T-helper 1 cell (primary cell): Measurements from ENCODE around the gene TMEM250.

ENCODE experiments used
- DNase-seq, 5 donors: peaks; one replicate each; pipeline ENCODE4 v3.0.0-alpha.2; 2012 to 2020

The TMEM250 gene

GRCh38 chr9:136131629-136132511 lies 13.2 kb upstream of the TMEM250 start:
- DNase-seq = no peak

GRCh38 chr9:136129176-136129575 lies 10.5 kb upstream of the TMEM250 start:
- no peak for DNase-seq

DNA sequence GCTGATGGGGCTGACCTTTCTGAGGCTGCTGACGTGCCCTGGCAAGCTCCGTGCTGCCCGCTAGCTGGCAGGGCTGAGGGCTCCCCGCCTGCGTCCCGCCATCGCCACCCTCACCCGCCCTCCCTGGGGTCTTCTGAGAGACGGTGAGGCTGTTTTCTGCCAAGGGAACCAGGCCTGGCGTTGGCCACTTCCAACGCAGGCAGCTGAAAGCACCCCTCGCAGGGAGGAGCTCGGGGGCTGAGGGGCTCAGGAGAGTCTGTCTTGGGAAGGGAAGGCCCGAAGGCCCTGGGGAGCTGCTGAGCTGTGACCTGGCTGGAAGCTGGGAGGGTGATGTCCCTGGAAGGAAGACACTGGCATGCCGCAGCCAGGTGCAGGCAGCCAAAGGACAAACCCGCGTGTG lies 9.8 kb upstream of the TMEM250 start:
- no peak for DNase-seq

GRCh38 chr9:136127313-136127712 lies 8.6 kb upstream of the TMEM250 start:
- no peak for DNase-seq

DNA sequence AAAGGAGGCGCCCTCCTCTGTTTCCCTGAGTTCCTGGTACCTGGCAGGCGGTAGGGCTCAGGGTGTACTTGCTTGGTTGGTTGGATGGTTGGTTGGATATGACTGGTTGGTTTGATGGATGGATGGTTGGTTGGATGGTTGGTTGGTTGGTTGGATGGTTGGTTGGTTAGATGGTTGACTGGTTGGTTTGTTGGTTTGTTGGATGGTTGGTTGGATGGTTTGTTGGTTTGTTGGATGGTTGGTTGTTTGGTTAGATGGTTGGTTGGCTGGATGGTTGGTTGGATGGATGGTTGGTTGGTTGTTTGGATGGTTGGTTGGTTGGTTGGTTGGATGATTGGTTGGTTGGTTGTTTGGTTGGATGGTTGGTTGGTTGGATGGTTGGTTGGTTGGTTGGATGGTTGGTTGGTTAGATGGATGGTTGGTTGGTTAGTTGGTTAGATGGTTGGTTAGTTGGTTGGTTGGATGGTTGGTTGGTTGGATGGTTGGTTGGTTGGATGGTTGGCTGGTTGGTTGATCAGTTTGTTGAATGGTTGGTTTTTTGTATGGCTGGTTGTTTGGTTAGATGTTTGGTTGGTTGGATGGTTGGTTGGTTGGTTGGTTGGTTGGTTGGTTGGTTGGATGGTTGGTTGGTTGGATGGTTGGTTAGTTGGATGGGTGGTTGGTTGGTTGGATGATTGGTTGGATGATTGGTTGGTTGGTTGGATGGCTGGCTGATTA lies 6.5 kb upstream of the TMEM250 start:
- no peak for DNase-seq

- peak; percentile 49 to 70 (median 66) for DNase-seq
Measured at GRCh38 chr9:136122425-136123383, 4.0 kb upstream of the TMEM250 start.

- no peak for DNase-seq
Measured at GRCh38 chr9:136121801-136122200, 3.1 kb upstream of the TMEM250 start.

- no peak for DNase-seq
Measured at GRCh38 chr9:136120438-136120844, 1.8 kb upstream of the TMEM250 start.

GRCh38 chr9:136119883-136120393 lies 1.3 kb upstream of the TMEM250 start:
- DNase-seq = no peak

DNA sequence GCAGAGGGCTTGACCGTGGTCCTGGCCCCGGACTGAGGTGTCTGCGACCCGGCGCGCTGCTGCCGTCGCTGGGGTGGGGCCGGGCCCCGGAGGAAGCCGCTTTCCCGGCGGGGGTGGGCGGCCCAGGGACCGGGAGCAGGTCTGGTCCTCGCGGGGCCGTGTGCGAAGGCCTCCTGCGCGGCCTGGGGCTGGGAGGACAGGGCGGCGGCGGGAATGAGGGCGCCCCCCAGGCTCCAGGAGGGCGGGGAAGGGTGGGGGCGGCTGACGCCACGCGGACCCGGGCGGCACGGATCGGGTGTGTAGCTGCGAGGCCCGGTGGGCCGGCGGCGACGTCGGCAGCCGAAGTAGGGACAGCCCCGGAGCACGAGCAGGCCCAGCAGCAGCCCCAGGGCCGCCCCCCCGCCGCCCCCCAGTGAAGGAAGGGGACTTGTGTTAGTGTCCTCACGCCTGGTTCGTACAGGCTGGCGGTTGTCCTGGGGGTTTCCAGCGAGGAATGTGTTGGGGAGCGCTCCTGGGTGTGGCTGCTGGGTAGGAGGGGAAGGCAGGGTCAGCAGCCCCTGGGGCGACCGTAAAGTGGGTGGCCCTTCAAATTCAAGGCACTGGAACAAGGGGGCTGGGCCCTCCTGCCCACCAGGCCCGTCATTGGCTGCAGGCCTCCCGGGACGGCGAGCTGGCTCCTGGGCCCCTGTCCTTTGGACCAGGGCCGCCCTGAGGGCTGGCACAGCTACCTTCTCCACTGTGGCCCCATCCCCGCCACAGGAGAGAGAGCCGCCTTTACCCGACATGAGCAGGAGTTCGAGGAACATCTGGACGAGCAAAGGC lies 597 bp upstream of the TMEM250 start:
- DNase-seq = no peak

- no peak for DNase-seq
Measured at GRCh38 chr9:136117916-136118319, 757 bp downstream of the TMEM250 start.

DNA sequence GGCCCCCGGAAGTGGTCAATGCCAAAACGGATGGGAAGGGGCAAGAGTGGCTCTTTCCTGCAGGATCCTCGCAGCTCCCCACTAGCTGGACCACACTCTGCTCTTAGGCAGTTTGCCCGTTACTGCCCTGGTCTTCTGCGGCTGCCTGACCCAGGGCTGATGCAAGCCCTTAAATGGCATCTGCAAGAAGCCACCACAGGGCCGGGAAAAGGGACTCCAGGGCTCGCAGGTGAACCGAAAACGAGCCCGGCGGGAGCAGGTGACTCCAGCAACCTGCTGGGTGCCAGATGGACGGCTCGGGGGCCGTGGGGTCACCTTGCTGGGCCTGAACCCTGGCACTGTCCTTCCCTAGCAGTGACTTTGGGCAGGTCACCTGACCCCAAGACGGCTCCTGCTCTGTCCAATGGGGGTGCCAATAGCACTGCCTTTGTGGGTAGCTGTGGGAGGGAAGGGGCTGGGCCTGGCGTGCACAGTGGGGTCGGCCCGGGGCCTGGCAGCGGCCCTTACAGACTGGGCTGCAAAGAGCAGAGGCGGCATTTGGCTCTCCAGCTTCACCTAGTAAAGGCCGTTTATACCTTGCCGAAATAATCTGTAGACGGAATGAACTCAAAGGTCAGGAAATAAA lies 1.3 kb downstream of the TMEM250 start:
- peak in 1 of 5 donors; percentile 56 for DNase-seq

- DNase-seq = no peak
Measured at GRCh38 chr9:136116360-136117098, 2.1 kb downstream of the TMEM250 start.

GRCh38 chr9:136115641-136116359 lies 2.9 kb downstream of the TMEM250 start:
- DNase-seq = no peak

DNA sequence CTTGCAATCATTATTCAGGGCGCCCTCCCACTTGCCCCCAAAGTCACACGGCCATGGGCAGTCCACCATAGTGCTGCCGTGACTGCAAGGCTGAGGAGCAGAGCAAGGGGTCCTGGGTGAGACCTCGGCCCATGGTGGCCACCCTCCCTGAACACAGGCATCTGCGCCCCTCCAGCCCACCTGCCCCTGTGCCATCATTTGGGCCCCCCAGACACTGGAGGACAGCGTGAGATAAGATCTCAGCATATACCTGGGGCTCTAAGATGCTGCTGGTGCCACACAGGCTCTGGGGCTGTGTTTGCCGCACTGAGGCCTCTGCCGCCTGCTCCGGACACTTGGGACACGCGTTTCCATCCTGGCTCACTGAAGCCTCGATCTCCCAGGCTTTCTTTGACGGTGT lies 3.5 kb downstream of the TMEM250 start:
- no peak for DNase-seq

DNA sequence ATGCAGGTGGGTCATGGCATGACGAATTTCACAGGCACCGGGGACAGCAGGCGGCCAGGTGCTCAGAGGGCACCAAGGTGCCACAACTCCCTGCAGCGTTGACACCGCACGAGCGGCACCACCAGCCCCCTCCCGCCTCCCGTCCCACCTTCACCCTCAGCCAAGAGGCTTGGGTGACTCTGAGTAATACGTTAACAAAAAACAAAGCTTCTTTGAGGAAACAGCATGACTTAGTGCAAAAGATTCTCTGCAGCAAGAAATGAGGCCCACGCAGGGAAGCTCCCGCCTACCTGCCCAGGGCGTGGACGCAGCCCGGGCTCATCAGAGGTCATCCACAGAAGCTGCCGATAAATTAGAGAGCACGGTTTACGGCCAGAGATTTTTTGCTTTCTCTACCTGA lies 4.1 kb downstream of the TMEM250 start:
- no peak for DNase-seq

- DNase-seq = no peak
Measured at GRCh38 chr9:136112541-136112940, 6.1 kb downstream of the TMEM250 start.

GRCh38 chr9:136111910-136112309 lies 6.8 kb downstream of the TMEM250 start:
- DNase-seq = no peak

DNA sequence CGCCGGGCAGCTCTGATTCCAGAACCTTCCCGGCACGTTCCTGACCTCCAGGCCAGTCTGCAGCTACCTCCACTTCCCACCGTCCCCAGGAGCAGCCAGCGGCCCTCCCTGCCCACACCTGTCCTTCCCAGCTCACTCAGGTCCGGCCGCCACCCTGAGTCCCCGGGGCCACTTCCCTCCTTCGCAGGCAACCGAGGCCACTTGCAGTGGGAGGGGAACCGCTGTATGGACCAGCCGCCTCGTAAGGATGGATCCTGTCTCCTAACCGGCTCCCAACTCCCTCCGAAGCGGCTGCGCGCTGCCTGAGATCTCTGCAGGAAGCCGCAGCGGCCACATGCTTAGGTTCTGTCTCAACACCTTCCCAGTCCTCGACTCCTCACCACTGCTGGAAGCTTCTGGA lies 7.5 kb downstream of the TMEM250 start:
- DNase-seq = no peak
